ENCODE data around the gene CDKAL1.

DNA sequence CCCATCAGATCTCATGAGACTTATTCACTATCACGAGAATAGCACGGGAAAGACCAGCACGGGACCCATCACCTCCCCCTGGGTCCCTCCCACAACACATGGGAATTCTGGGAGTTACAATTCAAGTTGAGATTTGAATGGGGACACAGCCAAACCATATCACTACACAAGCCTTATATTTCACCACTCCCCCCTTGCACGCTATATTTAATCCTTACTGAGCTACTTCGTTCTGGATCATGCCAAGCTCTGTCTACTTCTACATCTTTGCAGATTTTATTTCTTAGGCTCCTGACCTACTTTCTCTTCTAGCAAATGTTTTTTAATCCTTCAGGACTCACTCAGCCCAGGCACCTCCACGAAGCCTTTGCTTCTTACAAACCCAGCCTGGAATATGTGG lies 606.7 kb downstream of the CDKAL1 start:
- TF ChIP-seq EP300 (IDR thresholded peaks at IDR 0.05; ENCODE audit: borderline replicate concordance in 1 of 2, control insufficient read depth in 1 of 2, low read depth in 2 of 2, low read length in 2 of 2) = no peak
- no peak for TF ChIP-seq SP1 (IDR thresholded peaks at IDR 0.05; ENCODE audit: low read depth, low read length)
- TF ChIP-seq, protein P1, sequence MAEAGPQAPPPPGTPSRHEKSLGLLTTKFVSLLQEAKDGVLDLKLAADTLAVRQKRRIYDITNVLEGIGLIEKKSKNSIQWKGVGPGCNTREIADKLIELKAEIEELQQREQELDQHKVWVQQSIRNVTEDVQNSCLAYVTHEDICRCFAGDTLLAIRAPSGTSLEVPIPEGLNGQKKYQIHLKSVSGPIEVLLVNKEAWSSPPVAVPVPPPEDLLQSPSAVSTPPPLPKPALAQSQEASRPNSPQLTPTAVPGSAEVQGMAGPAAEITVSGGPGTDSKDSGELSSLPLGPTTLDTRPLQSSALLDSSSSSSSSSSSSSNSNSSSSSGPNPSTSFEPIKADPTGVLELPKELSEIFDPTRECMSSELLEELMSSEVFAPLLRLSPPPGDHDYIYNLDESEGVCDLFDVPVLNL (IDR thresholded peaks at IDR 0.05; ENCODE audit: low read depth, low read length) = no peak
- no peak for TF ChIP-seq MXI1 (IDR thresholded peaks at IDR 0.05; ENCODE audit: low read depth, low read length)
- no peak for TF ChIP-seq TBL1XR1 (IDR thresholded peaks at IDR 0.05; ENCODE audit: low read depth, low read length)
- TF ChIP-seq POLR2AphosphoS2 (IDR thresholded peaks at IDR 0.05; ENCODE audit: low read depth, low read length) = no peak
- no peak for TF ChIP-seq NRF1 (conservative IDR thresholded peaks at IDR 0.05; ENCODE audit: low read depth, low read length)
